CD14-positive monocyte (primary cell): ENCODE measurements around the gene OR52E8. TPM values are rescaled to one million over a fixed set of nuclear protein-coding genes. Genes with fewer than 3 reads are reported as not detected.

Source experiments
- DNase-seq, 3 donors: peaks; one replicate each; pipeline ENCODE4 v3.0.0-alpha.2; 2011 to 2022
- H2AFZ ChIP-seq: 2 replicates; pipeline ENCODE4 v1.6.0; 2012; ENCODE audit warnings: mild to moderate bottlenecking, low read depth, low read length, inconsistent platforms; ENCODE audit not compliant: insufficient read depth, poor library complexity, severe bottlenecking
- H3K27ac ChIP-seq, 2 donors: 1 replicate in 1 of 2; 2 replicates in 1 of 2; pipeline ENCODE4 v1.5.1; 2012 to 2013; ENCODE audit warnings: low read length in 2 of 2, control low read depth in 1 of 2, inconsistent platforms in 1 of 2, low read depth in 1 of 2, mild to moderate bottlenecking in 1 of 2
- H3K27me3 ChIP-seq, 2 donors: one replicate each; pipeline versions ENCODE4 v1.6.0 to v1.6.1; 2011 to 2013; ENCODE audit warnings: low read length in 2 of 2; ENCODE audit not compliant: control insufficient read depth in 2 of 2, insufficient read depth in 2 of 2
- H3K36me3 ChIP-seq, 2 donors: replicated peaks in 1 of 2; 1 replicate in 1 of 2; 2 replicates in 1 of 2; pipeline versions ENCODE4 v1.5.1 to v1.6.1; 2012 to 2013; ENCODE audit warnings: low read length in 2 of 2, control low read depth in 1 of 2, inconsistent platforms in 1 of 2, mild to moderate bottlenecking in 1 of 2; ENCODE audit not compliant: insufficient read depth in 2 of 2, control insufficient read depth in 1 of 2
- H3K4me1 ChIP-seq, 2 donors: 1 replicate in 1 of 2; 2 replicates in 1 of 2; pipeline versions ENCODE4 v1.5.1 to v1.6.1; 2012 to 2013; ENCODE audit warnings: low read length in 2 of 2, control low read depth in 1 of 2, inconsistent platforms in 1 of 2, mild to moderate bottlenecking in 1 of 2, moderate library complexity in 1 of 2; ENCODE audit not compliant: insufficient read depth in 2 of 2, control insufficient read depth in 1 of 2
- H3K4me2 ChIP-seq: replicated peaks from 2 replicates; pipeline ENCODE3; 2012; ENCODE audit warnings: low read length, moderate library complexity, mild to moderate bottlenecking; ENCODE audit not compliant: poor library complexity, severe bottlenecking; ENCODE audit errors: extremely low read depth
- H3K4me3 ChIP-seq, 3 experiments: fragments of 200-600 bp in 1 of 3; sonication (generic) in 1 of 3; replicated peaks in 1 of 3; 1 replicate in 2 of 3; 2 replicates in 1 of 3; pipeline ENCODE4 v1.5.1; 2011 to 2013; ENCODE audit warnings: low read length in 3 of 3, mild to moderate bottlenecking in 3 of 3, control low read depth in 2 of 3, low read depth in 2 of 3, inconsistent platforms in 1 of 3, moderate library complexity in 1 of 3
- H3K79me2 ChIP-seq: 2 replicates; pipeline ENCODE4 v1.6.0; 2012; ENCODE audit warnings: mild to moderate bottlenecking, control low read depth, inconsistent platforms, low read length, moderate library complexity; ENCODE audit not compliant: insufficient read depth
- H3K9ac ChIP-seq: 2 replicates; pipeline ENCODE4 v1.6.0; 2017; ENCODE audit warnings: low read length, mild to moderate bottlenecking; ENCODE audit not compliant: insufficient read depth, poor library complexity, severe bottlenecking
- H3K9me3 ChIP-seq, 2 donors: replicated peaks in 1 of 2; 1 replicate in 1 of 2; 2 replicates in 1 of 2; pipeline versions ENCODE4 v1.5.1 to v1.6.1; 2012 to 2013; ENCODE audit warnings: low read length in 2 of 2, control low read depth in 1 of 2; ENCODE audit not compliant: control insufficient read depth in 1 of 2, insufficient read depth in 1 of 2
- H4K20me1 ChIP-seq: 2 replicates; pipeline ENCODE4 v1.6.0; 2012; ENCODE audit warnings: mild to moderate bottlenecking, low read length, control low read depth, moderate library complexity; ENCODE audit not compliant: insufficient read depth
- H3K27ac Mint-ChIP-seq, 7 donors: one replicate each; pipeline ENCODE4 v1.8.0; 2020; ENCODE audit warnings: mild to moderate bottlenecking in 7 of 7, mixed read lengths in 7 of 7, moderate library complexity in 6 of 7, inconsistent platforms in 2 of 7
- H3K27me3 Mint-ChIP-seq, 3 donors: one replicate each; pipeline ENCODE4 v1.8.0; 2021 to 2022; ENCODE audit warnings: low read depth in 3 of 3, mild to moderate bottlenecking in 3 of 3, mixed read lengths in 3 of 3, moderate library complexity in 3 of 3, inconsistent platforms in 1 of 3
- H3K36me3 Mint-ChIP-seq, 2 donors: one replicate each; pipeline ENCODE4 v1.8.0; 2020; ENCODE audit warnings: mixed read lengths in 2 of 2, inconsistent platforms in 1 of 2, mild to moderate bottlenecking in 1 of 2
- H3K4me1 Mint-ChIP-seq: one replicate; pipeline ENCODE4 v1.8.0; 2020; ENCODE audit warnings: mild to moderate bottlenecking, mixed read lengths
- H3K4me3 Mint-ChIP-seq, 2 donors: one replicate each; pipeline ENCODE4 v1.8.0; 2020; ENCODE audit warnings: mild to moderate bottlenecking in 2 of 2, mixed read lengths in 2 of 2, moderate library complexity in 1 of 2
- H3K9me3 Mint-ChIP-seq, 7 donors: one replicate each; pipeline ENCODE4 v1.8.0; 2020 to 2022; ENCODE audit warnings: mixed read lengths in 7 of 7, mild to moderate bottlenecking in 6 of 7, moderate library complexity in 6 of 7, inconsistent platforms in 2 of 7
- WGBS: methylation state at CpG from one replicate; pipeline ENCODE4 v1.1.5; 2013; ENCODE audit warnings: missing lambda C conversion rate; ENCODE audit not compliant: insufficient coverage; 5-methylcytosine and 5-hydroxymethylcytosine counted together
- intact Hi-C, 2 donors: fragments of 100-400 bp; cut with micrococcal nuclease; formaldehyde crosslinking; loops; one replicate each; pipeline versions ENCODE4 v1.15.0 to v1.15.1; 2023
- polyA plus RNA-seq, 3 donors: library from polyadenylated mRNA; depleted of rRNA in 1 of 3; unstranded in 2 of 3; stranded (reverse) in 1 of 3; fragments of 300-500 nt in 2 of 3; fragments of >200 nt in 1 of 3; fragmentation: Illumina TruSeq in 2 of 3; gene quantifications; 1 replicate in 2 of 3; 2 replicates in 1 of 3; pipeline ENCODE4 v1.2.3, GENCODE V29; 2012 to 2021
- TF ChIP-seq, protein P1 (sequence below): fragments of 200-600 bp; IDR thresholded peaks from one replicate; pipeline ENCODE4 v1.8.0; 2022; ENCODE audit warnings: antibody characterized with exemption, mild to moderate bottlenecking

Gene OR52E8
- polyA plus RNA-seq, 3 donors: not detected

DNA sequence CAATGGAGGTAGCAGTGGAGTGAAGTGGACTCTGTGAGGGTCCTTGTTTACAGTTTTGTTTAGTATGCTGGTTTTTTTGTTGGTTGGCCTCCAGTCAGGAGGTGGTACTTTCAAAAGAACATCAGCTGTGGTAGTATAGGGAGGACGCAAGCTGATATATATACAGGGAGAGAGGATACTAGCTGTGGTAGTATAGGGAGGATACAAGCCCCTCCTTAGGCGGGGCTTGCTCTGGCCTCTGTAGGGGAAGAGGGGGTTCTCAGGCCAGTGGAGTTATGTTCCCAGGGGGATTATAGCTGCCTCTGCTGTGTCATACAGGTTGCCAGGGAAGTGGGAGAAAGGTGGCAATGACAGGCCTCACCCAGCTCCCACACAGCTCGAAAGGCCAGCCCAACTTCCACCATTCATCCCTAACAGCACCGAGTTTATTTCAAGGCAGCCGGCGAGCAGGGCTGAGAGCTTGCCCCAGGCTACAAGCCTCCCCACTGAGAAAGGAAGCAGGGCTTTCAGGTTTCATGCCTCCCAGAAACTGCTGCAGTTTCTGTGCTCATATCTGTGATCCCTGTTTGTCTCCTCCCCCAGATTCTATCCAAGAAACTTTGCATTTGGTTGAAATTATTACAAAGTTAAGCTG, 26.2 kb downstream of the OR52E8 start:
- TF ChIP-seq, protein P1, sequence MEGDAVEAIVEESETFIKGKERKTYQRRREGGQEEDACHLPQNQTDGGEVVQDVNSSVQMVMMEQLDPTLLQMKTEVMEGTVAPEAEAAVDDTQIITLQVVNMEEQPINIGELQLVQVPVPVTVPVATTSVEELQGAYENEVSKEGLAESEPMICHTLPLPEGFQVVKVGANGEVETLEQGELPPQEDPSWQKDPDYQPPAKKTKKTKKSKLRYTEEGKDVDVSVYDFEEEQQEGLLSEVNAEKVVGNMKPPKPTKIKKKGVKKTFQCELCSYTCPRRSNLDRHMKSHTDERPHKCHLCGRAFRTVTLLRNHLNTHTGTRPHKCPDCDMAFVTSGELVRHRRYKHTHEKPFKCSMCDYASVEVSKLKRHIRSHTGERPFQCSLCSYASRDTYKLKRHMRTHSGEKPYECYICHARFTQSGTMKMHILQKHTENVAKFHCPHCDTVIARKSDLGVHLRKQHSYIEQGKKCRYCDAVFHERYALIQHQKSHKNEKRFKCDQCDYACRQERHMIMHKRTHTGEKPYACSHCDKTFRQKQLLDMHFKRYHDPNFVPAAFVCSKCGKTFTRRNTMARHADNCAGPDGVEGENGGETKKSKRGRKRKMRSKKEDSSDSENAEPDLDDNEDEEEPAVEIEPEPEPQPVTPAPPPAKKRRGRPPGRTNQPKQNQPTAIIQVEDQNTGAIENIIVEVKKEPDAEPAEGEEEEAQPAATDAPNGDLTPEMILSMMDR: no peak
- Histone ChIP-seq H4K20me1 (no peaks in the 10 kb centered on the region), H3K79me2 (no peaks in the 10 kb centered on the region), H3K27ac (no peak overlapping the region), H2AFZ (no peak overlapping the region), H3K27me3 (no peaks in the 10 kb centered on the region), H3K36me3 (no peaks in the 10 kb centered on the region), H3K4me3 (no peak overlapping the region), H3K4me2 (no peak overlapping the region), H3K9ac (no peak overlapping the region), H3K9me3 (no peaks in the 10 kb centered on the region), H3K4me1 (no peaks in the 10 kb centered on the region)
- WGBS: 88% methylated on average over 6 of the region's 6 CpGs
- Mint-ChIP-seq H3K9me3 (peaks cover 3 to 12% (median 5%) of the 10 kb centered on the region in 7 donors), H3K27ac (no peak overlapping the region), H3K4me1 (no peaks in the 10 kb centered on the region), H3K4me3 (no peak overlapping the region), H3K27me3 (peaks cover 0 to 2% (median 2%) of the 10 kb centered on the region in 3 donors), H3K36me3 (no peaks in the 10 kb centered on the region)
- intact Hi-C loops: no loop called here
- DNase-seq: no peak

DNA sequence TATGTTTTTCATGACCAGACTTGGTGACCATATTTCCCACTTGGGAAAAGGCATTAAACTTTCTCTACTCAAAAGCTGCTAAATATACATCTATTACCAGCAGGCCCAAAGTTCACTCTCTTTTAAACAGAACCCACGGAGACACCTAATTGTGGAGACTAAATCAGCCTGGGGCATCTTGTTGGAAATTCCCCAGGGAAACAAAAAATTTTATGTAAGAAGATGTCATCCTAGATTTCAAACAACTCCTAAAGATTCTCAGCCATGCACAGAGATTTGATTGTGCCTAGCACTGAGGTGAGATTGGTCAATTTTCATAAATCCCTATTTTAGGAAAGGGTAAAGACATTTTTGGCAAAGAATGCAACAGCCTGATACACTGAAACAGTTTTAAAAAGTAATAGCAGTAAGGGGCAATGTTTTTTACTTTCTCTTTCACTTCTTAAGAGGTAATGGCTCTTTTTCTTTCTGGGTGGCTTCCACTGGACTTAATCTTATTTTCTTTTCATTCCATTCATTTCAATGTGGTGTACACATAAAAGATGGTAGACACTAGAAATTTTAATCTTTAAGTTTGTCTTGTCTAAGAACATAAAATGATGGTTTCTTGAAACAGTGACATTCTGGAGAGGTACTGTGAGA, 39.1 kb downstream of the OR52E8 start:
- TF ChIP-seq, protein P1: no peak
- Histone ChIP-seq H3K4me3 (peak overlapping the region in 2 of 3 experiments; percentile 10 to 38), H3K27ac (peak overlapping the region in 1 of 2 donors; percentile 62), H3K27me3 (no peaks in the 10 kb centered on the region), H3K9ac (no peak overlapping the region), H3K4me1 (peaks cover 23 to 36% of the 10 kb centered on the region in 2 donors), H3K4me2 (peak overlapping the region; percentile 40), H3K79me2 (no peaks in the 10 kb centered on the region), H3K9me3 (peaks cover 0 to 4% of the 10 kb centered on the region in 2 donors), H3K36me3 (no peaks in the 10 kb centered on the region), H4K20me1 (no peaks in the 10 kb centered on the region), H2AFZ (peak overlapping the region; percentile 63)
- H3K36me3 Mint-ChIP-seq: no peaks in the 10 kb centered on the region
- DNase-seq: peak in 2 of 3 donors; percentile 7 to 40
- WGBS: no CpG with 5 or more reads among the region's 1 CpG
- intact Hi-C loops: loop anchor here in 1 of 2 donors (5.0 kb wide), 1 partner anchor 131 kb away; the partner anchor contains the start of genes TRIM22 and TRIM5
- H3K9me3 Mint-ChIP-seq: peaks cover 0 to 8% (median 2%) of the 10 kb centered on the region in 7 donors
- H3K4me3 Mint-ChIP-seq: peak overlapping the region; percentile 51 to 73
- H3K27me3 Mint-ChIP-seq: no peaks in the 10 kb centered on the region
- peaks cover 32% of the 10 kb centered on the region for H3K4me1 Mint-ChIP-seq
- H3K27ac Mint-ChIP-seq: peak overlapping the region in 5 of 7 donors; percentile 18 to 87 (median 55)
